Measurements from ENCODE around the gene MGAT4B. TPM values are rescaled to one million over a fixed set of nuclear protein-coding genes. Genes with fewer than 3 reads are reported as not detected.
A peak's percentile ranks its signal among the peaks of the same experiment; 100 is the strongest.

Gene MGAT4B
- total and polyA plus RNA-seq, 2 of the 13 experiments (the other 11 are each of a cell fraction or from before 2014, with no cell fraction given): 93.5 to 130 TPM

GRCh38 chr5:179802207-179802883 is 4.3 kb downstream of the MGAT4B start:
- Histone ChIP-seq H3K27ac (ENCODE audit: extremely low read length, insufficient read depth, low read length) (no peak overlapping the region), H2AFZ (ENCODE audit: low read length) (no peak overlapping the region), H3K4me1 (ENCODE audit: insufficient read depth, low read length) (peaks cover 36% of the 10 kb centered on the region), H3K36me3 (replicated peaks in 1 of 2; ENCODE audit: control insufficient read depth in 1 of 2, insufficient read depth in 2 of 2, low read length in 2 of 2) (peaks cover 28 to 43% of the 10 kb centered on the region in 2 experiments; a peak in 4 of 5 replicates), H3K27me3 (ENCODE audit: control insufficient read depth in 1 of 2, insufficient read depth in 2 of 2, low read length in 2 of 2) (no peaks in the 10 kb centered on the region), H3K4me2 (ENCODE audit: low read depth, low read length) (0 out of 2 replicates have a peak overlapping the region, but pooled peaks have one; percentile 75), H4K20me1 (ENCODE audit: insufficient read depth, low read length) (peaks cover 20% of the 10 kb centered on the region; the same call in 1 of the 2 replicates), H3K9ac (ENCODE audit: insufficient read depth, low read depth, low read length) (no peak overlapping the region), H3K9me3 (ENCODE audit: low read length) (no peaks in the 10 kb centered on the region), H3K79me2 (ENCODE audit: insufficient read depth, low read length) (peaks cover 27% of the 10 kb centered on the region), H3K4me3 (replicated peaks in 1 of 3; ENCODE audit: insufficient read depth in 1 of 3, low read depth in 2 of 3, low read length in 3 of 3) (no peak overlapping the region)
- DNase-seq (ENCODE audit: low spot score) (no peak), FAIRE-seq (no peak), ATAC-seq (no peak)
- ChIA-PET CTCF (ENCODE audit: low intra/inter-chr PET ratio, low total read pairs) (interaction anchor here (1.2 to 1.5 kb wide), 2 partner anchors 23 to 34 kb away, joined by 3 to 5 read pairs; no protein-coding TSS in a partner anchor), POLR2A (interaction anchor here (0.6 to 8.6 kb wide), 7 partner anchors 9 to 35 kb away, joined by 3 to 115 read pairs (median 6); partner anchors contain the start of gene SQSTM1)
- BruUV-seq (replicated peaks): no TSS peak
- in situ Hi-C loops (cut with HindIII; ENCODE audit: extremely low pct_ligation_motif_present, low pct_unique_long_range_greater_than_20kb): no loop called here
- WGBS (ENCODE audit: low lambda C conversion rate): 86% methylated on average over 8 of the region's 19 CpGs
- intact Hi-C loops (cut with micrococcal nuclease; ENCODE audit: unreplicated experiment): no loop called here
- 0 out of 2 replicates have a peak, but pooled peaks have one; percentile 11 for TF ChIP-seq ZFP91 (CRISPR knock-in tag; IDR thresholded peaks at IDR 0.05; ENCODE audit: borderline replicate concordance)
- TF ChIP-seq ZSCAN20 (CRISPR knock-in tag; IDR thresholded peaks at IDR 0.05; ENCODE audit: borderline replicate concordance): no peak
- no peak for TF ChIP-seq SSRP1 (CRISPR knock-in tag; IDR thresholded peaks at IDR 0.05)
- TF ChIP-seq AGO2 (optimal IDR thresholded peaks at IDR 0.05; ENCODE audit: low read depth, low read length): peak; percentile 39
- no peak for TF ChIP-seq ZNF772 (CRISPR knock-in tag; IDR thresholded peaks at IDR 0.05)
- 0 out of 2 replicates have a peak, but pooled peaks have one; percentile 43 for TF ChIP-seq HNRNPL (IDR thresholded peaks at IDR 0.05; ENCODE audit: low read depth, low read length)
- no peak for TF ChIP-seq FOXA3 (CRISPR knock-in tag; IDR thresholded peaks at IDR 0.05)
- 0 out of 2 replicates have a peak, but pooled peaks have one; percentile 2 for TF ChIP-seq ZBTB4 (CRISPR knock-in tag; IDR thresholded peaks at IDR 0.05; ENCODE audit: borderline replicate concordance)
- 0 out of 2 replicates have a peak, but pooled peaks have one; percentile 18 for TF ChIP-seq ZNF687 (CRISPR knock-in tag; IDR thresholded peaks at IDR 0.05)

All from HepG2 (cell line).